ENCODE data around the gene PBX4.
A peak's percentile ranks its signal among the peaks of the same experiment; 100 is the strongest.

PBX4 gene

DNA sequence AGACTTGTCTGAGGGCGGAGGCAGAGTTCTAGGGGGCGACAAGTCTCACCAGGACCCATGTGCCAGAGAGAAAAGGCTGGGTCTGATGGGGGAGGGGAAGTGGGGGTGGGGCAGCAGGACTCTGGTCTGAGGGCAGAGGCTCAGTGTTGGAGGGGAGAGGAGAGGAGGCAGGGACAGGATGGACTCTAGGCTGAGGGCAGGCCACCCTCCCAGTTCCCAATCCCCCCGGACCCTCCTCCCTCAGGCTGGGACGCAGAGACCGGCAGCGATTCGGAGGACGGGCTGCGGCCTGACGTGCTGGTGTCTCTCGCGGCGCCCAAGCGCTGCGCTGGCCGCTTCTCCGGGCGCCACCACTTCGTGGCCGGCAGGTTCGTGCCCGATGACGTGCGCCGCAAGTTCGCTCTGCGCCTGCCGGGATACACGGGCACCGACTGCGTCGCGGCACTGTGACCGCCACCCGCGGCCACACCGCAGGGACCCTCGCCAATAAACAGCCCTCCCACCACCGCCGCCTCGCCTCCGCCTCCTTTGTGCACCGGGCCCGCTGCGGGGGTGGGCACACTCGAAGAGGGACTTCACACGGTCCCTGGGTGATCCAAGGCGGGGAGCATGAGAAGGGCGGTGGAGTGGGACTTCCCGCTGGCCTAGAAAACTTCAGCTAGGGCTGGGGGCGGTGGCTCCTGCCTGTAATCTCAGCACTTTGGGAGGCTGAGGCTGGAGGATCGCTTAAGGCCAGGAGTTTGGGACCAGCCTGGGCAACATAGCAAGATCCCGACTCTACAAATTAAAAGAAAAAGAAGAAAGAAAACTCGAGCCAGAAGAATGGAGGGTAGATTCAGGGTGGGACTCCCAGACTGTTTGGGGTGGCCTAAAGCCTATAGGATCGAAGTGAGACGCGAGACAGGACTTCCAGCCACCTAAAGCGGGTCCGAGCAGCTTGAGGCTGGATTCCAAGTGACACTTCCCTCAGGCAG is 81.1 kb downstream of the PBX4 start:
- H3K9me3 ChIP-seq (replicated peaks in 1 of 11), result peaks cover 0 to 12% (median 0%) of the 10 kb centered on the region in 11 experiments; a peak in 2 of 22 replicates
- H3K27ac ChIP-seq, result no peak overlapping the region

DNA sequence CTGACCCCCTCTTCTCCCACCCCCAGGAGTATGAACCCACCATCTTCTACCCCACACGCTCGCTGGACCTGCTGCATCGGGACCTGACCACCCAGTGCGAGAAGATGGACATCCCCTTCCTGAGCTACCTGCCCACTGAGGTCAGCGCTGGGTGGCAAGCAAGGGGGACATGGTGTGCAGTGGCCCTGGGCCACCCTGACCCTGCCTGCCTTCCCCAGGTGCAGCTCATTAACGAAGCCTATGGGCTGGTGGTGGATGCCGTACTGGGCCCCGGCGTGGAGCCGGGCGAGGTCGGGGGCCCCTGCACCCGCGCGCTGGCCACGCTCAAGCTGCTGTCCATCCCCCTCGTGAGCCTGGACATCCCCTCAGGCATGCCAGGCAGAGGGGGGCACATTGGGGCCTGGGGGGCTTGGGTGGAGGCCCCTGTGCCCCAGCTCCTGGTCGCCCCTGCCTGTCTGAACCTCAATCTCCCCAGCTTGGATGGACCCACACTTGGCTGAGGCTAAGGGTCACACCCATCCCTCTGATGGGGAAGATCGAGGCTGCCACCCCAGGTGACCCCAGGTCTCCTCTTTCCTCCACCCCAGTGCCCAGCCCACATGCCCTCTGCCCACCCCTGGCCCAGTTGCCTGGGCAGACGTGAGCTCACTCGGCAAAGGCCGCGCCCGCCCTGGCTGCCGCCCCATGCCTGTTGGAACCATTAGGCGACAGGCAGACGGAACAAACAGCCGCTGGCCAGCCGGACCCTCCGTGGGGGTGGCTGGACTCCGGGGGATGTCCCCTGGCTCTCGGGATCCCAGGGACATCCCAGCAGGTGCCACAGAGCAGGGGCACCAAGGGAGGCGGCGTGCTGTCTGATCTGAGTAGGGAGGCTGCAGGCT is 82.9 kb downstream of the PBX4 start:
- H3K4me3 ChIP-seq, result no peak overlapping the region
- H3K4me1 ChIP-seq, result peaks cover 28 to 42% (median 36%) of the 10 kb centered on the region in 10 experiments
- H3K36me3 ChIP-seq, result peaks cover 0 to 14% (median 6%) of the 10 kb centered on the region in 11 experiments; a peak in 10 of 22 replicates
- no peak for TF ChIP-seq Cebpa-rat (IDR thresholded peaks at IDR 0.05)
- no peak overlapping the region for H3K4me2 ChIP-seq
- peaks cover 0 to 4% (median 0%) of the 10 kb centered on the region in 11 experiments; a peak in 1 of 22 replicates for H3K9me3 ChIP-seq (replicated peaks in 1 of 11)
- H4K20me1 ChIP-seq, result peaks cover 0 to 54% (median 7%) of the 10 kb centered on the region in 11 experiments; a peak in 10 of 22 replicates
- no peak overlapping the region for H3K9ac ChIP-seq
- peaks cover 22 to 42% (median 33%) of the 10 kb centered on the region in 11 experiments for H3K27me3 ChIP-seq
- H3K27ac ChIP-seq, result no peak overlapping the region

More for the DNA sequence above, 81.1 kb downstream of the PBX4 start:
- no peak for TF ChIP-seq Cebpa-rat (IDR thresholded peaks at IDR 0.05)
- Histone ChIP-seq H3K36me3 (peaks cover 0 to 14% (median 3%) of the 10 kb centered on the region in 11 experiments; a peak in 8 of 22 replicates), H4K20me1 (peaks cover 0 to 46% (median 0%) of the 10 kb centered on the region in 11 experiments; a peak in 9 of 22 replicates), H3K4me3 (peak overlapping the region in 4 of 10 experiments; percentile 36 to 57 (median 50); a peak in 3 of 20 replicates), H3K4me1 (peaks cover 29 to 48% (median 40%) of the 10 kb centered on the region in 10 experiments), H3K27me3 (peaks cover 22 to 42% (median 33%) of the 10 kb centered on the region in 11 experiments), H3K4me2 (peak overlapping the region; percentile 54 to 84 (median 71); a peak in 17 of 22 replicates), H3K9ac (peak overlapping the region in 1 of 11 experiments; percentile 29; a peak in 2 of 22 replicates)

GRCh38 chr19:19534556-19535265 is 83.8 kb downstream of the PBX4 start:
- H3K9me3 ChIP-seq (replicated peaks in 1 of 11), result no peaks in the 10 kb centered on the region
- no peak overlapping the region for H3K4me3 ChIP-seq
- no peak overlapping the region for H3K9ac ChIP-seq
- peaks cover 0 to 57% (median 9%) of the 10 kb centered on the region in 11 experiments; a peak in 11 of 22 replicates for H4K20me1 ChIP-seq
- peaks cover 22 to 36% (median 28%) of the 10 kb centered on the region in 11 experiments for H3K27me3 ChIP-seq
- peaks cover 33 to 50% (median 42%) of the 10 kb centered on the region in 10 experiments for H3K4me1 ChIP-seq
- H3K4me2 ChIP-seq, result no peak overlapping the region
- H3K27ac ChIP-seq, result no peak overlapping the region
- no peak for TF ChIP-seq Cebpa-rat (IDR thresholded peaks at IDR 0.05)
- peaks cover 0 to 17% (median 6%) of the 10 kb centered on the region in 11 experiments; a peak in 10 of 22 replicates for H3K36me3 ChIP-seq

GRCh38 chr19:19533841-19534240 is 84.6 kb downstream of the PBX4 start:
- Histone ChIP-seq H3K27ac (peak overlapping the region in 2 of 11 experiments; percentile 10 to 13; a peak in 2 of 22 replicates), H3K27me3 (peaks cover 18 to 27% (median 20%) of the 10 kb centered on the region in 11 experiments), H4K20me1 (peaks cover 0 to 66% (median 9%) of the 10 kb centered on the region in 11 experiments; a peak in 11 of 22 replicates), H3K4me1 (peaks cover 33 to 56% (median 45%) of the 10 kb centered on the region in 10 experiments), H3K4me2 (peak overlapping the region in 7 of 11 experiments; percentile 47 to 71 (median 60); a peak in 10 of 22 replicates), H3K36me3 (peaks cover 3 to 26% (median 10%) of the 10 kb centered on the region in 11 experiments; a peak in 15 of 22 replicates), H3K9me3 (replicated peaks in 1 of 11) (no peaks in the 10 kb centered on the region), H3K4me3 (no peak overlapping the region), H3K9ac (peak overlapping the region in 2 of 11 experiments; percentile 18 to 20; a peak in 1 of 22 replicates)
- TF ChIP-seq Cebpa-rat (IDR thresholded peaks at IDR 0.05), result no peak

DNA sequence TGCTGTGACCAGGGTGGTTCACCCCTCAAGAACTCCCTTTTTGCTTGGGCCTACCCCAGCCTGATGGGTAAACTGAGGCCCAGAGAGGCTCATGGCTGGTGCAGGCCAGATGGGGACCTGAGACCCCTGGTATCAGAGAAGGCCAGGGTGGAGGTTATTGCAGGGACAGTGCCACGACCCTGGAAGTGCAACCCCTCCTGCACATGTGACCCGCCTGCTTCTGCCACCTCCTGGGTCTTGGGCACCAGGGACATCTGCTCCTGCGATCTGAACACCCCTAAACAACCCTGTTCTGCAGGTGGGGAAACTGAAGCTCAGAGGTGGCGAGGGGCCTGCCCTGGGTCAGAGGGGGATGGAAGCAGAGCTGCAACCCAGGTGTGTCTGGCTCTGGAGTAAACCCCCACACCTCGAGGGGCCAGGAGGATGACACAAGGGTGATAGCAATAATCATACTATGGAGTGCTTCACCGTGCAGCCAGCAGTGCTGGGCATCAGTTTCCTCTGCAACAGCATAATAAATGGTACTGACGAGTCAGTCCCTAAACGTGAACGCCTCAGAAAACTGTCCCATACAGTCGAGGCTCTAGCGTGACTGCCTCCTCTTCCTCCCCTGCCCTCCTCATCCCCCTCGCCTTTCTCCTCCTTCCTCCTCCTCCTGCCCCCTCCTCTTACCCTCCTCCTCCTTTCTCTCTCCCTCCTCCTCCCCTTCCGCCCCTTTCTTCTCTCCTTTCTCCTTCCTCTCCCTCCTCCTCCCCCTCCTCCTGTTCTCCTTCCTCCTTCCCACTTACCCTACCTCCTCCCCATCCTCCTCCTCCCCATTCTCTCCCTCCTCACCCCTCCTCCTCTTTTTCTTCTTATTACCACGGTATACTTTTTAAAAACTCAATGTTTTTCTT is 85.4 kb downstream of the PBX4 start:
- peaks cover 30 to 49% (median 40%) of the 10 kb centered on the region in 10 experiments for H3K4me1 ChIP-seq
- peaks cover 0 to 68% (median 7%) of the 10 kb centered on the region in 11 experiments; a peak in 12 of 22 replicates for H4K20me1 ChIP-seq
- H3K9ac ChIP-seq, result peak overlapping the region in 2 of 11 experiments; percentile 18 to 30; a peak in 4 of 22 replicates
- peaks cover 10 to 19% (median 12%) of the 10 kb centered on the region in 11 experiments for H3K27me3 ChIP-seq
- peaks cover 8 to 34% (median 15%) of the 10 kb centered on the region in 11 experiments; a peak in 20 of 22 replicates for H3K36me3 ChIP-seq
- no peaks in the 10 kb centered on the region for H3K9me3 ChIP-seq (replicated peaks in 1 of 11)
- no peak for TF ChIP-seq Cebpa-rat (IDR thresholded peaks at IDR 0.05)
- H3K4me3 ChIP-seq, result no peak overlapping the region
- peak overlapping the region; percentile 47 to 71 (median 61) for H3K4me2 ChIP-seq
- H3K27ac ChIP-seq, result peak overlapping the region in 1 of 11 experiments; percentile 10; a peak in 2 of 22 replicates

DNA sequence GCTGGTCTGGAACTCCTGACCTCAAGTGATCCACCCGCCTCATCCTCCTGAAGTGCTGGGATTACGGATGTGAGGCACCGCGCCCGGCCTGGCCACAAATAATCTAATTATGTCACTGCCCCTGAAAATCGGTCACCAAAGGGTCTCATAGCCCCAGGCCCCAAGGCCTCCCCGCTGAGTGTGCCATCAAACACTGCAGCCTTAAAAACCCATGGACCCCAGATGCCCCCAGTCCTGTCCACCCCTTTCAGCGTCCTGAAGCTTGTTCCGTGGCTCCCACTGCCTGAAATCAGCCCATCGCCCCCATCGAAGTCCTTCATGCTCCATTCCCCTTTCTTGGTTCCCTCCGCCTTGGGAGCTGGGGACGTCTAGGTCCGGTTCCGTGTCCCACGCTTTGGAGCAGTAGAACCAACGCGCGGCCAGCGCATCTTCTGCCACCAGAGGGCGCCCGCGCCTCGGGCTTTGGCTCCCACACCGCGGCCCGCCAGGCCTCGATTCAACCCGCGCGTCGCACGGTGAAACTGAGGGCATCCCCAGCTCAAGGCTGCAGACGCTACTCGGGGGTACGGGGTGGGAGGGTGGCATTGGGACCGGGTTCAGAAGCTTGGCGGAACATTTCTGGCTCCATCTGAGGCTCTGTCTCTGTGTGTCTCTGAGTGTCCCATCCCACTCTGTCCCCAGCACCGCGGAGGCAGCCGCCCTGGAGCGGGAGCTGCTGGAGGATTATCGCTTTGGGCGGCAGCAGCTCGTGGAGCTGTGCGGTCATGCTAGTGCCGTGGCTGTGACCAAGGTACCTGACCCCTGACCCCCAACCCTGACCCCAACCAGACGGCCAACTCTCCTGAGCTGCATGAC is 86.3 kb downstream of the PBX4 start:
- TF ChIP-seq Cebpa-rat (IDR thresholded peaks at IDR 0.05), result no peak
- peak overlapping the region; percentile 47 to 71 (median 61) for H3K4me2 ChIP-seq
- H3K9ac ChIP-seq, result peak overlapping the region in 3 of 11 experiments; percentile 17 to 46 (median 18); a peak in 3 of 22 replicates
- H3K4me1 ChIP-seq, result peaks cover 34 to 52% (median 43%) of the 10 kb centered on the region in 10 experiments
- H3K27me3 ChIP-seq, result peaks cover 1 to 11% (median 3%) of the 10 kb centered on the region in 11 experiments
- no peak overlapping the region for H3K4me3 ChIP-seq
- H3K36me3 ChIP-seq, result peaks cover 13 to 42% (median 24%) of the 10 kb centered on the region in 11 experiments; a peak in 20 of 22 replicates
- no peaks in the 10 kb centered on the region for H3K9me3 ChIP-seq (replicated peaks in 1 of 11)
- H4K20me1 ChIP-seq, result peaks cover 0 to 68% (median 12%) of the 10 kb centered on the region in 11 experiments; a peak in 14 of 22 replicates
- H3K27ac ChIP-seq, result no peak overlapping the region; a peak in 2 of 22 replicates
